Activated CD8-positive, alpha-beta memory T cell treated with anti-CD3 and anti-CD28 coated beads for 4 hours (primary cell): ENCODE results near the gene SLC16A1.

Experiments
- DNase-seq, 2 donors: peaks; one replicate each; pipeline ENCODE4 v3.0.0-alpha.2; 2020; ENCODE audit warnings: low read depth in 2 of 2

The SLC16A1 gene

DNA sequence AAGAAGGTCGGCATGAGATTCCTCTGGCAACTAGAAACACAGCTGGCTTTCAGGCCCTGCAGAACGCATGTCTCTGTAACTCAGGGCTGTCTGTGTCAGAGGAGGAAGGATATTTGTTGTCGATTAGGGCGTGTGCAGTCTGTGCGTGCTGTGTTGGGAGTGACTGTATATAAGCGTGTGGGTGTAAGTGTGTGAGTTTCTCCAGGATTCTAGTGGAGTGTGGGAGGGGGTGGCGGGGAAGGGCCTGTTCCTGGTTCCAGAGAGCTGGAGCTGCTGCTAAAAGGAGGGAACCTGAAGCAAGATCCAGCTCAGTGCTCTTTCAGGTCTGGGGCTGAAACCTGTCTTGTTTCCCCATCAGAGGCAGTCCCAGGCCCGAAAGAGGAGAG is 74.3 kb downstream of the SLC16A1 start:
- no peak for DNase-seq

GRCh38 chr1:112879834-112880233 is 76.2 kb downstream of the SLC16A1 start:
- DNase-seq: no peak

- no peak for DNase-seq
These were observed 77.7 kb downstream of the SLC16A1 start for GRCh38 chr1:112878321-112878720.

DNA sequence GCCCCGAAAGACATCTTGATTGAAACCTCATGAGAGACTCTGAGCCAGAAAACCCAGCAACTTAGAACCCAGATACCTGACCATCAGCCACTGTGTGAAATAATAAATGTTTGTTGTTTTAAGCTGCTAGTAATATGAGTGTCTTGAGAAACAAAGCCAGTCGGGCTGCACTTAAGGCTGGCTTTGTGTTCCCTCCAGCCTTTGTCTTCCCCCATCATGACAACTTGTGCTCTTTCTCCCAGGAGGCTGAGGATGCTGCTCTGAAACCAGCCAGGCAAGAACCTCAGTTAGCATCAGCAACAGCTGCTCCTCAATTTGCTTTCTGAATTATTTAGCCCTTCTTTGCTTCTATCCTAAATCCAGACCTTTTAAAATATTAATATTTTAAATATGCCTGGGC is 78.2 kb downstream of the SLC16A1 start:
- DNase-seq: no peak

DNA sequence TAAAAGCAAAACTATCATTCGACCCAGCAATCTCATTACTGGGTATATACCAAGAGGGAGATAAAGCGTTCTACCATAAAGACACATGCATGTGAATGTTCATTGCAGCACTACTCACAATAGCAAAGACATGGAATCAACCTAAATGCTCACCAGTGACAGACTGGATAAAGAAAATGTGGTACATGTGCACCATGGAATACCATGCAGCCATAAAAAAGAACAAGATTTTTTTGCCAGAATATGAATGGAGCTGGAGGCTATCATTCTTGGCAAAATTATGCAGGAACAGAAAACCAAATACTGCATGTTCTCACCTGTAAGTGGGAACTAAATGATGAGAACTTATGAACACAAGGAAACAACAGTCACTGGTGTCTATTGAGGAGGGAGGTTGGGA is 79.7 kb downstream of the SLC16A1 start:
- DNase-seq: no peak

DNA sequence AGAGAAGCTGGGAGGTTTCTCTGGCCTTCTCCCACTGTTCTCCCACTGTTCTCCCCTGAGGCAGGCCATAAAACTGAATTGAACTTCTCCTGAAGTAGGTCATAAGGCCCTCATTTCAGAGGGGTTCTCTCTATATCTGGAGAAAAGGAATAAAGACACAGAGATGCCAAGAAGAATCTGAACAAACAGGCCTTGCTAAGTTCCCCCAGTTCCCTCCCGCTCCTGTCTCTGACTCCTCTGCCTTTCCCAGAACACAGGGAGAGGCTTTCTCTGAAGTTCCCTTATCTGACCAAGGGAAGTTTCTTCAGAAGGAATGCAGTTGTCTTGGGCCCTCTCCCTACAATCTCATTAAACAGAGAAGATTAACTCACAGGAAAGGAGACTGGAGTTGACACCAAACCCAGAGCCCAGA is 83.4 kb downstream of the SLC16A1 start:
- no peak for DNase-seq

GRCh38 chr1:112870887-112871646 is 84.9 kb downstream of the SLC16A1 start:
- no peak for DNase-seq

DNA sequence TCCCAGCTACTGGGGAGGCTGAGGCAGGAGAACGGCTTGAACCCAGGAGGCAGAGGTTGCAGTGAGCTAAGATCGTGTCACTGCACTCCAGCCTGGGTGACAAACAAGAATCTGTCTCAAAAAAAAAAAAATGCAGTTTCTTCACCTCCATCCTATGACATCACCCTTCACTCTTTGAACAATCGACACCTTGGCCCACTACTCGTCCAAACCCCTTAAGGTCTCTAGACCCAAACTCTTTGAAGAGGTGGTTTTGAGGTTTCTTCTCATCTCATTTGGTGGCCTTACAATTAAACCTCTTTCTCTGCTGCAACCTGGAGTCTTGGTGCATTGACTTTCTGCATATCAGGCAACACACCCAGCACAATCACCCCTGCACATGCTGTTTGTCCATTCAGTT is 86.1 kb downstream of the SLC16A1 start:
- no peak for DNase-seq

DNA sequence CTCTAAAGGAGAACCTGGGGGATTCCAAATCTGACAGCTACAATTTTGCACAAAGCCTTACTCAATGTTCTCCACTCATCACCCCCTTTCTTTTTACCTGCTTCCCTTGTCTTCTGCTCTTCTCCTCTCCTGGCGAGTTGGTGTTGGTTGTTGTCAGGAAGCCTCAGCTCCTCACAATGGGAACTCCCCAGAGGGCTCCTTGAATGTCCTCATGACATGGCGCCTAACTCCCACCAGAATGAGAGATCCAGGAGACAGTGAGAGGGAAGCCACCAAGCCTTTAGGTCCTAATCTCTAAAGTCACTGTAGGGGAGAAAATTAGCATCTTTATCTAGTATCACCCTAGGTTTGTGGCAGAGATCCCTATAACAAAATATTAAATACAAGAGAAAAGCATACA is 87.8 kb downstream of the SLC16A1 start:
- DNase-seq: no peak

DNA sequence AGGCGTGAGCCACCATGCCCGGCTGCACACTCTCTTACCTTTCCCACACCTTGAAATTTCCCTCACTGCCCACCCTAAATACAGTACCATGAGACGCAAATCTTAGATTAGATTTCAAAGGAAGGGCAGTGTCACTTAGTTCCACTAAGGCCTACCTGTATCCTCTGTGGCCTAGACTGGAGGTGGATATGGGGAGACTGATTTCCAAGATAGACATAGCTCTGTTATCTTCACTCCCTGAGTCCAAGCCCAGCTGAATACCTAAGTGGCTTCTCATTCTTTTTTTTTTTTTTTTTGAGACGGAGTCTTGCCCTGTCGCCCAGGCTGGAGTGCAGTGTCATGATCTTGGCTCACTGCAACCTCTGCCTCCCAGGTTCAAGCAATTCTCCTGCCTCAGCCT is 89.0 kb downstream of the SLC16A1 start:
- DNase-seq: no peak

DNA sequence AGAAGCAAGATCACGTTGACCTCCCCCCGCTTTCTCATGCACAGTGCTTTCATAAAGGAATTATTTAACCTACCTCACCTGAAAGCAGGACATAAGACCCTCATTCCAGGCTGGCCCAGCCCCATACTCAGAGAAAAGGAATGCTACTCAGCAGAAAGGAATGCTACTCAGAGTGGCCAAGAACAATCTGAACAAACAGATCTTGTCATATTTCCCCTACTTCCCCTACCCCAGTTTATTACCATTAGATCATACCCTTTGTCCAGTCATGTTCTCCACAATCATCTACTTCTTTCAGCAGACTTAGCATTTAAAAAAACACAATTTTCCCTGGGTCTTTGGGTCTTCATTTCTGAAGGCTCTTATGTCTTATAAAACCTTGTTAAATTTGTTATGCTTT is 89.8 kb downstream of the SLC16A1 start:
- no peak for DNase-seq

DNA sequence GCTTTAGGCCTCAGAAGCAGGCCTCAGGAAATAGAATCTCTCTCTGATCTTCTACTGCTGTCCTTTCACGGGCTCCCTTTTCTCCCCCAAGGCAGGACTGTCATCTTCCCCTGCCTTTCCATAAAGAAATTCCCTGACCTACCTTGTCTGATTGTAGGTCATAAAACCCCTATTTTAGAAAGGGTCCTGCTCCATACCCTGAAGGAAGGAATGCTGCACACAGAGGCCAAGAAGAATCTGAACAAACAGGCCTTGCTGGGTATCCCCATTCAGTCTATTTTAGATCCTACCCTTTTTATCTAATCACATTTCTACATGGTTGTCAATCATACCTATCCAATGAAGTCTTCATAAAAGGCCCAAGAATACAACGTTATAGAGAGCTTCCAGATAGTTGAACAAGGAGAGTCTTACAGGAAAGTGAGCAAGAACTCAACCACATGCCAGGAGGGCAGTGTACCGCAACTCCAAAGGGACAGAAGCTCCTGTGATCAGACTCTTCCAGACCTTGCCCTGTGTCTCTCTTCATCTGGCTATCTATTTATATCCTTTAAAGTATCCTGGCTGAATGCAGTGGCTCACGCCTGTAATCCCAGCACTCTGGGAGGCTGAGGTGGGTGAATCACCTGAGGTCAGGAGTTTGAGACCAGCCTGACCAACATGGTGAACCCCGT is 93.1 kb downstream of the SLC16A1 start:
- DNase-seq: no peak
